HepG2 (cell line): ENCODE results near the gene TMEM198. TPM values are rescaled to one million over a fixed set of nuclear protein-coding genes. Genes with fewer than 3 reads are reported as not detected.

Source experiments
- ATAC-seq: fragments of 200-7000 bp; cut with Tn5 transposase; 3 replicates; pipeline ENCODE4 v1.9.1; 2020; ENCODE audit warnings: mild to moderate bottlenecking, moderate library complexity
- BruUV-seq: library from RNA; stranded (reverse); fragments of 400-500 nt; replicated peaks from 2 replicates; lab custom pipeline; 2021; lab: Mats Ljungman, UMichigan
- CTCF ChIA-PET: fragments of 300-600 bp; formaldehyde crosslinking; extraction: SDS; loops from one replicate; lab custom pipeline; 2021; ENCODE audit warnings: low total read pairs, inconsistent platforms, low intra/inter-chr PET ratio; lab: Yijun Ruan, JAX
- POLR2A ChIA-PET: fragments of 350-600 bp; sonication (Branson Sonifier 250); formaldehyde crosslinking; loops from one replicate; lab custom pipeline; 2020; ENCODE audit warnings: antibody characterized with exemption, inconsistent platforms; lab: Yijun Ruan, JAX
- DNase-seq: peaks from one replicate; pipeline ENCODE4 v3.0.0-alpha.2; 2015; ENCODE audit warnings: low spot score
- FAIRE-seq: peaks from 3 replicates; lab custom pipeline; 2011; peaks lifted over from hg19 to GRCh38; lab: Jason Lieb, UNC
- H2AFZ ChIP-seq: one replicate; pipeline ENCODE4 v1.6.1; 2011; ENCODE audit warnings: low read length, inconsistent platforms
- H3K27ac ChIP-seq: fragments of 300-600 bp; 3 replicates; pipeline ENCODE4 v1.8.0; 2011; ENCODE audit warnings: mixed run types, mild to moderate bottlenecking, mixed read lengths, low read length, inconsistent platforms; ENCODE audit not compliant: insufficient read depth; ENCODE audit errors: extremely low read length
- H3K27me3 ChIP-seq, 2 experiments: fragments of 200-600 bp in 1 of 2; 2 replicates in 1 of 2; 3 replicates in 1 of 2; pipeline versions ENCODE4 v1.6.0 to v1.8.0; 2011; ENCODE audit warnings: low read length in 2 of 2, mild to moderate bottlenecking in 2 of 2, moderate library complexity in 2 of 2, inconsistent platforms in 1 of 2; ENCODE audit not compliant: insufficient read depth in 2 of 2, control insufficient read depth in 1 of 2
- H3K36me3 ChIP-seq, 2 experiments: fragments of 200-600 bp in 1 of 2; replicated peaks in 1 of 2; 2 replicates in 1 of 2; 3 replicates in 1 of 2; pipeline versions ENCODE4 v1.5.1 to v1.8.0; 2011; ENCODE audit warnings: low read length in 2 of 2, inconsistent platforms in 1 of 2; ENCODE audit not compliant: insufficient read depth in 2 of 2, control insufficient read depth in 1 of 2
- H3K4me1 ChIP-seq: 2 replicates; pipeline ENCODE4 v1.5.1; 2012; ENCODE audit warnings: low read length, inconsistent platforms; ENCODE audit not compliant: insufficient read depth
- H3K4me2 ChIP-seq: 2 replicates; pipeline ENCODE4 v1.6.0; 2011; ENCODE audit warnings: low read depth, low read length, inconsistent platforms
- H3K4me3 ChIP-seq, 3 experiments: fragments of 200-600 bp in 1 of 3; sonication (generic), shearing (Covaris generic) in 1 of 3; replicated peaks in 1 of 3; 2 replicates each; pipeline ENCODE4 v1.5.1; 2011 to 2016; ENCODE audit warnings: low read length in 3 of 3, inconsistent platforms in 2 of 3, low read depth in 2 of 3, mild to moderate bottlenecking in 2 of 3, control low read depth in 1 of 3, mixed read lengths in 1 of 3; ENCODE audit not compliant: insufficient read depth in 1 of 3
- H3K79me2 ChIP-seq: one replicate; pipeline ENCODE4 v1.6.1; 2011; ENCODE audit warnings: low read length, inconsistent platforms; ENCODE audit not compliant: insufficient read depth
- H3K9ac ChIP-seq: 2 replicates; pipeline ENCODE4 v1.6.0; 2011; ENCODE audit warnings: mild to moderate bottlenecking, low read depth, low read length, inconsistent platforms; ENCODE audit not compliant: insufficient read depth
- H3K9me3 ChIP-seq: 2 replicates; pipeline ENCODE4 v1.5.1; 2012; ENCODE audit warnings: mild to moderate bottlenecking, low read length
- H4K20me1 ChIP-seq: 2 replicates; pipeline ENCODE4 v1.6.0; 2011; ENCODE audit warnings: inconsistent platforms, mild to moderate bottlenecking, low read length, moderate library complexity; ENCODE audit not compliant: insufficient read depth
- AGO2 ChIP-seq: fragments of 200-400 bp; formaldehyde crosslinking; optimal IDR thresholded peaks from 2 replicates; pipeline ENCODE3; 2017; ENCODE audit warnings: mild to moderate bottlenecking, low read depth, low read length, moderate library complexity
- IRX3 ChIP-seq: sonication (generic); formaldehyde crosslinking; IDR thresholded peaks from 2 replicates; pipeline ENCODE4 v1.8.1; 2023; ENCODE audit warnings: mild to moderate bottlenecking, low read depth, missing genetic modification reagents, borderline replicate concordance
- KLF11 ChIP-seq: IDR thresholded peaks from 2 replicates; pipeline ENCODE4 v1.6.1; 2016; ENCODE audit warnings: missing compliant biosample characterization
- MTF1 ChIP-seq: sonication (generic); formaldehyde crosslinking; IDR thresholded peaks from 2 replicates; pipeline ENCODE4 v1.5.0; 2020; ENCODE audit warnings: missing genetic modification reagents
- POLR2AphosphoS5 ChIP-seq: IDR thresholded peaks from 2 replicates; pipeline ENCODE4 v1.6.1; 2012; ENCODE audit warnings: low read depth, low read length
- RARG ChIP-seq: sonication (generic); formaldehyde crosslinking; IDR thresholded peaks from 2 replicates; pipeline ENCODE4 v1.4.0; 2020; ENCODE audit warnings: low read depth, mild to moderate bottlenecking, missing genetic modification reagents
- ZFP36L1 ChIP-seq: sonication (generic); formaldehyde crosslinking; IDR thresholded peaks from 2 replicates; pipeline ENCODE4 v1.8.0; 2022; ENCODE audit warnings: mild to moderate bottlenecking, missing genetic modification reagents, moderate library complexity
- ZFP62 ChIP-seq: sonication (generic); formaldehyde crosslinking; IDR thresholded peaks from 2 replicates; pipeline ENCODE4 v1.4.0; 2020; ENCODE audit warnings: missing genetic modification reagents
- ZKSCAN5 ChIP-seq: sonication (generic); formaldehyde crosslinking; IDR thresholded peaks from 2 replicates; pipeline ENCODE4 v1.5.1; 2020; ENCODE audit warnings: mild to moderate bottlenecking, missing genetic modification reagents
- ZNF253 ChIP-seq: sonication (generic); formaldehyde crosslinking; IDR thresholded peaks from 2 replicates; pipeline ENCODE4 v1.8.0; 2022; ENCODE audit warnings: mild to moderate bottlenecking, missing genetic modification reagents, borderline replicate concordance
- ZNF552 ChIP-seq: sonication (generic); formaldehyde crosslinking; IDR thresholded peaks from 2 replicates; pipeline ENCODE4 v1.9.0; 2022; ENCODE audit warnings: missing genetic modification reagents, mild to moderate bottlenecking, borderline replicate concordance
- WGBS: methylation state at CpG from one replicate; pipeline ENCODE4 v1.1.6; 2017; ENCODE audit warnings: low lambda C conversion rate; 5-methylcytosine and 5-hydroxymethylcytosine counted together
- in situ Hi-C: cut with HindIII; loops from 2 replicates; pipeline ENCODE4 v1.10.0; 2017; ENCODE audit warnings: low pct_unique_long_range_greater_than_20kb; ENCODE audit not compliant: extremely low pct_ligation_motif_present
- intact Hi-C: fragments of 100-400 bp; cut with micrococcal nuclease; formaldehyde crosslinking; loops from one replicate; pipeline ENCODE4 v1.10.0; 2022; ENCODE audit not compliant: unreplicated experiment
- polyA plus RNA-seq, 8 experiments: library from polyadenylated mRNA; depleted of rRNA in 3 of 8; stranded (reverse) in 7 of 8; unstranded in 1 of 8; fragments of >200 nt; fragmentation: Illumina TruSeq in 4 of 8; extraction: Trizol in 4 of 8; gene quantifications; 2 replicates each; pipeline versions ENCODE4 v1.2.1 to v1.2.3, GENCODE V29; 2011 to 2016; ENCODE audit warnings: low read depth in 4 of 8, missing spikeins in 1 of 8, mixed read lengths in 1 of 8; ENCODE audit not compliant: insufficient read depth in 1 of 8
- total RNA-seq, 5 experiments: library from RNA; depleted of rRNA; stranded (reverse); fragments of >200 nt; fragmentation: Illumina TruSeq; extraction: Trizol; gene quantifications; 2 replicates each; pipeline ENCODE4 v1.2.3, GENCODE V29; 2016; ENCODE audit warnings: low read depth in 1 of 5
- TF ChIP-seq, protein P1 (sequence below): sonication (generic); formaldehyde crosslinking; IDR thresholded peaks from 2 replicates; pipeline ENCODE4 v1.5.0; 2020; ENCODE audit warnings: mild to moderate bottlenecking, missing genetic modification reagents
- TF ChIP-seq, protein P2 (sequence below): IDR thresholded peaks from 2 replicates; pipeline ENCODE4 v1.6.1; 2012; ENCODE audit warnings: inconsistent platforms
- TF ChIP-seq, protein P3 (sequence below): sonication (generic); formaldehyde crosslinking; IDR thresholded peaks from 2 replicates; pipeline ENCODE4 v1.5.1; 2020; ENCODE audit warnings: mild to moderate bottlenecking, missing genetic modification reagents, moderate library complexity
- TF ChIP-seq, protein P4 (sequence below): sonication (generic); formaldehyde crosslinking; IDR thresholded peaks from 2 replicates; pipeline ENCODE4 v1.5.1; 2020; ENCODE audit warnings: mild to moderate bottlenecking, missing genetic modification reagents

The TMEM198 gene
- total and polyA plus RNA-seq, 2 of the 13 experiments (the other 11 are each of a cell fraction or from before 2014, with no cell fraction given) = 17.3 to 23.5 TPM

DNA sequence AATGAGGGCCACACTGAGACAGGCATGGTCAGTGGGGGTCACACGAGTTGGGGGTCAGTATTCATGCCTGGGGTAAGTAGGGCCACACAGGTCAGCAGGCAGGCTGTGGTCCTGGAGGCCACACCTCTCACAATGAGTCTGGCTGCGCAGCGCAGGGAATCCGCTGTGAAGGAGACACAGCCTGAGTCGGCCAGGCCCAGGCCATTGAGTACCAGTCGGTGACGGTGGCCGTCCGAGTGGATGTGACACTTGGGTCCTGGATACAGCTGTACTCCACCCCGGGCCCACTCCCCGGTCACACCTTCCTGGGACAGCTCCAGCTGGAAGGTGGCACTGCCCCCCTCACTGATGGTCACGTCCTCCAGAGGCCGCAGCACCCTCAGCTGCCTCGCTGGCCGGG is 10.5 kb downstream of the TMEM198 start:
- intact Hi-C loops (no loop called here), in situ Hi-C loops (no loop called here)
- Histone ChIP-seq H3K27me3 (no peaks in the 10 kb centered on the region), H4K20me1 (no peaks in the 10 kb centered on the region), H2AFZ (no peak overlapping the region), H3K4me2 (no peak overlapping the region), H3K9me3 (no peaks in the 10 kb centered on the region), H3K79me2 (no peaks in the 10 kb centered on the region), H3K27ac (no peak overlapping the region), H3K4me1 (peaks cover 22% of the 10 kb centered on the region), H3K9ac (no peak overlapping the region), H3K4me3 (no peak overlapping the region), H3K36me3 (peaks cover 2 to 9% of the 10 kb centered on the region in 2 experiments; a peak in 2 of 5 replicates)
- BruUV-seq = no TSS peak
- DNase-seq = no peak
- no peak for FAIRE-seq
- no peak for ATAC-seq
- CTCF ChIA-PET = interaction anchor here (2.4 kb wide), 1 partner anchor 13 kb away, joined by 9 read pairs; no protein-coding TSS in a partner anchor
- POLR2A ChIA-PET = no interaction called here
- 95% methylated on average over 6 of the region's 15 CpGs for WGBS
- 0 out of 2 replicates have a peak, but pooled peaks have one; percentile 10 for TF ChIP-seq ZKSCAN5 (CRISPR knock-in tag)
- TF ChIP-seq, protein P1, sequence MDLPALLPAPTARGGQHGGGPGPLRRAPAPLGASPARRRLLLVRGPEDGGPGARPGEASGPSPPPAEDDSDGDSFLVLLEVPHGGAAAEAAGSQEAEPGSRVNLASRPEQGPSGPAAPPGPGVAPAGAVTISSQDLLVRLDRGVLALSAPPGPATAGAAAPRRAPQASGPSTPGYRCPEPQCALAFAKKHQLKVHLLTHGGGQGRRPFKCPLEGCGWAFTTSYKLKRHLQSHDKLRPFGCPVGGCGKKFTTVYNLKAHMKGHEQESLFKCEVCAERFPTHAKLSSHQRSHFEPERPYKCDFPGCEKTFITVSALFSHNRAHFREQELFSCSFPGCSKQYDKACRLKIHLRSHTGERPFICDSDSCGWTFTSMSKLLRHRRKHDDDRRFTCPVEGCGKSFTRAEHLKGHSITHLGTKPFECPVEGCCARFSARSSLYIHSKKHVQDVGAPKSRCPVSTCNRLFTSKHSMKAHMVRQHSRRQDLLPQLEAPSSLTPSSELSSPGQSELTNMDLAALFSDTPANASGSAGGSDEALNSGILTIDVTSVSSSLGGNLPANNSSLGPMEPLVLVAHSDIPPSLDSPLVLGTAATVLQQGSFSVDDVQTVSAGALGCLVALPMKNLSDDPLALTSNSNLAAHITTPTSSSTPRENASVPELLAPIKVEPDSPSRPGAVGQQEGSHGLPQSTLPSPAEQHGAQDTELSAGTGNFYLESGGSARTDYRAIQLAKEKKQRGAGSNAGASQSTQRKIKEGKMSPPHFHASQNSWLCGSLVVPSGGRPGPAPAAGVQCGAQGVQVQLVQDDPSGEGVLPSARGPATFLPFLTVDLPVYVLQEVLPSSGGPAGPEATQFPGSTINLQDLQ = no peak
- TF ChIP-seq, protein P2, sequence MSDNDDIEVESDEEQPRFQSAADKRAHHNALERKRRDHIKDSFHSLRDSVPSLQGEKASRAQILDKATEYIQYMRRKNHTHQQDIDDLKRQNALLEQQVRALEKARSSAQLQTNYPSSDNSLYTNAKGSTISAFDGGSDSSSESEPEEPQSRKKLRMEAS = no peak
- no peak for TF ChIP-seq KLF11 (CRISPR knock-in tag)
- no peak for TF ChIP-seq RARG
- no peak for TF ChIP-seq MTF1 (CRISPR knock-in tag)
- TF ChIP-seq, protein P3, sequence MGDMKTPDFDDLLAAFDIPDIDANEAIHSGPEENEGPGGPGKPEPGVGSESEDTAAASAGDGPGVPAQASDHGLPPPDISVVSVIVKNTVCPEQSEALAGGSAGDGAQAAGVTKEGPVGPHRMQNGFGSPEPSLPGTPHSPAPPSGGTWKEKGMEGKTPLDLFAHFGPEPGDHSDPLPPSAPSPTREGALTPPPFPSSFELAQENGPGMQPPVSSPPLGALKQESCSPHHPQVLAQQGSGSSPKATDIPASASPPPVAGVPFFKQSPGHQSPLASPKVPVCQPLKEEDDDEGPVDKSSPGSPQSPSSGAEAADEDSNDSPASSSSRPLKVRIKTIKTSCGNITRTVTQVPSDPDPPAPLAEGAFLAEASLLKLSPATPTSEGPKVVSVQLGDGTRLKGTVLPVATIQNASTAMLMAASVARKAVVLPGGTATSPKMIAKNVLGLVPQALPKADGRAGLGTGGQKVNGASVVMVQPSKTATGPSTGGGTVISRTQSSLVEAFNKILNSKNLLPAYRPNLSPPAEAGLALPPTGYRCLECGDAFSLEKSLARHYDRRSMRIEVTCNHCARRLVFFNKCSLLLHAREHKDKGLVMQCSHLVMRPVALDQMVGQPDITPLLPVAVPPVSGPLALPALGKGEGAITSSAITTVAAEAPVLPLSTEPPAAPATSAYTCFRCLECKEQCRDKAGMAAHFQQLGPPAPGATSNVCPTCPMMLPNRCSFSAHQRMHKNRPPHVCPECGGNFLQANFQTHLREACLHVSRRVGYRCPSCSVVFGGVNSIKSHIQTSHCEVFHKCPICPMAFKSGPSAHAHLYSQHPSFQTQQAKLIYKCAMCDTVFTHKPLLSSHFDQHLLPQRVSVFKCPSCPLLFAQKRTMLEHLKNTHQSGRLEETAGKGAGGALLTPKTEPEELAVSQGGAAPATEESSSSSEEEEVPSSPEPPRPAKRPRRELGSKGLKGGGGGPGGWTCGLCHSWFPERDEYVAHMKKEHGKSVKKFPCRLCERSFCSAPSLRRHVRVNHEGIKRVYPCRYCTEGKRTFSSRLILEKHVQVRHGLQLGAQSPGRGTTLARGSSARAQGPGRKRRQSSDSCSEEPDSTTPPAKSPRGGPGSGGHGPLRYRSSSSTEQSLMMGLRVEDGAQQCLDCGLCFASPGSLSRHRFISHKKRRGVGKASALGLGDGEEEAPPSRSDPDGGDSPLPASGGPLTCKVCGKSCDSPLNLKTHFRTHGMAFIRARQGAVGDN = 0 out of 2 replicates have a peak, but pooled peaks have one; percentile 18
- TF ChIP-seq, protein P4, sequence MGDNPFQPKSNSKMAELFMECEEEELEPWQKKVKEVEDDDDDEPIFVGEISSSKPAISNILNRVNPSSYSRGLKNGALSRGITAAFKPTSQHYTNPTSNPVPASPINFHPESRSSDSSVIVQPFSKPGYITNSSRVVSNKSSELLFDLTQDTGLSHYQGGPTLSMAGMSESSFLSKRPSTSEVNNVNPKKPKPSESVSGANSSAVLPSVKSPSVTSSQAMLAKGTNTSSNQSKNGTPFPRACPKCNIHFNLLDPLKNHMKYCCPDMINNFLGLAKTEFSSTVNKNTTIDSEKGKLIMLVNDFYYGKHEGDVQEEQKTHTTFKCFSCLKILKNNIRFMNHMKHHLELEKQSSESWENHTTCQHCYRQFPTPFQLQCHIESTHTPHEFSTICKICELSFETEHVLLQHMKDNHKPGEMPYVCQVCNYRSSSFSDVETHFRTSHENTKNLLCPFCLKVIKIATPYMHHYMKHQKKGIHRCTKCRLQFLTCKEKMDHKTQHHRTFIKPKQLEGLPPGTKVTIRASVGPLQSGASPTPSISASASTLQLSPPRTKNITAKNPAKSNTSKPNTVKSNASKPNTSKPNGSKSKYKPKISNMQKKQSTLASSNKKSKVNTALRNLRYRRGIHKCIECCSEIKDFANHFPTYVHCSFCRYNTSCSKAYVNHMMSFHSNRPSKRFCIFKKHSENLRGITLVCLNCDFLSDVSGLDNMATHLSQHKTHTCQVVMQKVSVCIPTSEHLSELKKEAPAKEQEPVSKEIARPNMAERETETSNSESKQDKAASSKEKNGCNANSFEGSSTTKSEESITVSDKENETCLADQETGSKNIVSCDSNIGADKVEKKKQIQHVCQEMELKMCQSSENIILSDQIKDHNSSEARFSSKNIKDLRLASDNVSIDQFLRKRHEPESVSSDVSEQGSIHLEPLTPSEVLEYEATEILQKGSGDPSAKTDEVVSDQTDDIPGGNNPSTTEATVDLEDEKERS (CRISPR knock-in tag) = no peak
- peak; percentile 49; the same call in 1 of the 2 replicates for TF ChIP-seq ZNF552
- peak; percentile 61 for TF ChIP-seq AGO2
- TF ChIP-seq IRX3 (CRISPR knock-in tag) = no peak
- 0 out of 2 replicates have a peak, but pooled peaks have one; percentile 10 for TF ChIP-seq POLR2AphosphoS5
- TF ChIP-seq ZFP36L1 (CRISPR knock-in tag) = no peak
- TF ChIP-seq ZNF253 (CRISPR knock-in tag) = no peak
- no peak for TF ChIP-seq ZFP62 (CRISPR knock-in tag)
